ENCODE data around the gene L3MBTL4.

- TF ChIP-seq CTCF (IDR thresholded peaks at IDR 0.05; ENCODE audit: low read depth, low read length, missing input control) (no peak), SP1 (IDR thresholded peaks at IDR 0.05) (no peak)
Observed at GRCh38 chr18:6199777-6200176, 214.9 kb downstream of the L3MBTL4 start.

Data from liver (tissue), 3 donors.